Measurements from ENCODE around the gene EPHA4.
A peak's percentile ranks its signal among the peaks of the same experiment; 100 is the strongest.
"Not testable (repeated sequence)": the region's sequence is repeated elsewhere in the genome, so short reads cannot be mapped to it uniquely, and the experiment has no call there.

Gene EPHA4

GRCh38 chr2:221535824-221536223 is 36.3 kb downstream of the EPHA4 start:
- no peak for DNase-seq

GRCh38 chr2:221533299-221533698 is 38.8 kb downstream of the EPHA4 start:
- DNase-seq, result no peak

GRCh38 chr2:221532641-221533040 is 39.5 kb downstream of the EPHA4 start:
- no peak for DNase-seq

GRCh38 chr2:221530653-221531037 is 41.5 kb downstream of the EPHA4 start:
- DNase-seq, result no peak

GRCh38 chr2:221529943-221530652 is 42.0 kb downstream of the EPHA4 start:
- no peak for DNase-seq

DNA sequence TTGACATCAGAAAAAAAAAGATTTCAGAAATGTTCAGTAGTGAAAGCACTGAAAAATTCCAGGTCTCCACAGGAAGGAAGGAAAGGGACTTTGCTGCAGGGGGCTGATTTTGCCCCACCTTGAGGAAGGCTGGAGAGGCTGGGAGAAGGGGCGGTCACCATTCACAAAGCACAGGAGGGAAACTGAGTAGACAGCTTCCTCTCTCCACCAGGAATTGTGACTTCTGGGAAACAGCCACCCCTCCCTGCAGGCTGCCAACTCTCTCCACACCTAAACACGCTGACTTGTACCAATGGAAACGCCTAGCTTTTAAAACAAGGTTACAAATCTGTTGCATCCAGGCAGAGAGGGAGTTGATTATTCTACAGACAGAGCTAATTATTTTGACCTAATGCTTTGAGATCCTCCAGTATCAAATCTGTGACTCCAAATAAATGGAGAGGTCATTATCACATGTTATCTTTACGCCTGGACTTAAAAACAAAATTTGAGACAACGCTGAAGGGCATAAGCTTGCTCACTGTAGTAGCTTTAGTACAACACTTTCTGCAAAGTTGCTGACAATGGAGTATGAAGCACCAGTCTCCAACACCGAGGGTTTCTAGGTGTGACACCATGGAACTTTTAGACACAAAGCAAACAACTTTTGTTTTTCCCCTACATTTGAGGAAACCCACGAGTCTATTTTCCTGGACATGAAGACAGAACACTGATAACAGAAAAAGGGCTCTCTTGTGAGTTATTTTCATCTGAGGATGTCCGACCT is 42.7 kb downstream of the EPHA4 start:
- DNase-seq, result no peak

DNA sequence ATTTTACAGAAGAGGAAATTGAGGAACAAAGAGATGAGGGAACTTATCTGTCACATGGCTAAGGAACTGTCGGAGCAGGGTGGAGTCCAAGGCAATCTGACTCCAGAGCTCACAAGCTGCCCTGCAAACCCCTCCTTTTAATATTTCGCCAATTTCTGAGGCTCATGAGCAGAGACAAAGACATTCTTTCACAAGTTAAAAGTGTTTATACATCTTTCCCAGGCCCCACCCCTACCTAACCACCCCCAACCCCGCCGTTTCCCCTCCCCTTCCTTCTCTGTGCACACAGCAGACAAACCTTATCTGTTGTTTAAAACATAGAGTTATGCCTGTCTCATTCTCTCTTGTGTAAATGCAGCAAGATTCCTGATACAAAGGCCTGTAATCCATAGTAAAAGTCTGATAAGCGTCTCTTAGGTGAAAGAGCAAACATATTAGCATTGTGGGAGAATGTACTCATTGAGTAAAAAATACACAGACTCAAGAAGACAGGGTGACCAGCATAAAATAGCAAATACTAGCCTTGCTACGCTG is 44.3 kb downstream of the EPHA4 start:
- DNase-seq, result no peak

- DNase-seq, result no peak
Measured at GRCh38 chr2:221524158-221524557, 47.9 kb downstream of the EPHA4 start.

DNA sequence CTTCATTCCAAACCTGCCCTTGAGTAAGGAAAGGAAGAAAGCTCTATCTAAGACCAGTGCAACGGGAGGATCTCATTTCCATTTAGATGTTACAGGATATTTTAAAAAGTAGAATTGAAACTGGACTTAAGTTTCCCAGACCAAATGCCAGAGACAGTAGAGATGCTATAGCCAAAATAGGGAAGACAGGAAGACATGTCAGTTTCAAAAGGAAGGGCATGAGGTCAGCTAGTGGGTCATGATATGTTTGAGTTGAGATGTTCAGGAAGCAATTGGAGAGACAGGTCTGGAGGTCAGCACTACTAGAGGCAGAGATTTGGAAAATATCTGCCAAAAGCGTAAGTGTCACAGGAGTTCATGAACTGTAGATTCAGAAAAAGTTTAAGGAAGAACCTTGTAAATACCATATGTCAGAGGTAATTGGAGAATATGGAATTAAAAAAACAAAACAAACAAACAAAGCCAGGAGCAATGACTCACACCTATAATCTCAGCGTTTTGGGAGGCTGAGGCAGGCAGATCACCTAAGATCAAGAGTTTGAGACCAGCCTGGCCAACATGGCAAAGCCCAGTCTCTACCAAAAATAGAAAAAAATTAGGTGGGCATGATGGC is 50.8 kb downstream of the EPHA4 start:
- no peak for DNase-seq

GRCh38 chr2:221518935-221519625 is 53.0 kb downstream of the EPHA4 start:
- DNase-seq, result peak in 1 of 14 donors; percentile 69

GRCh38 chr2:221518201-221518934 is 53.7 kb downstream of the EPHA4 start:
- DNase-seq, result peak in 1 of 14 donors; percentile 49

GRCh38 chr2:221517696-221518151 is 54.4 kb downstream of the EPHA4 start:
- no peak for DNase-seq

- DNase-seq, result no peak
Measured at GRCh38 chr2:221517146-221517695, 54.9 kb downstream of the EPHA4 start.

DNA sequence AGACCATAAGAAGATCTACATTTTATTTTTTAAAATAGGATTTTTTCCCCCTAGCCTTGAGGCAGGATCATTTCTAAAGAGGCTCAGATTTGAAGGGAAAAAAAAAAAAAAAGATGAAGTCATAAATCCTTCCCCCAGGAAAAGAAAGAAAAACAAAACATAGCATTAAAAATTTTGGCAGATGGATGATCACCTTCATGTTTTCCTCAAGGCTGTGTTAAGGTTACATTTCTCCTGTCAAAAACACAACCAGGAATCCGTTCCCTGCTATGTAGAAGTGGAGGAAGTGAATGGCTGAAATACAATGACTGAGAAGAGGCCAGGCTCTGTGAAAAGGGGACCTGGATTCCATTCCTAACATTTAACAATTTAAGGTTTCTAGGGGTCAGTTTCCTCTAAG is 56.2 kb downstream of the EPHA4 start:
- no peak for DNase-seq

DNA sequence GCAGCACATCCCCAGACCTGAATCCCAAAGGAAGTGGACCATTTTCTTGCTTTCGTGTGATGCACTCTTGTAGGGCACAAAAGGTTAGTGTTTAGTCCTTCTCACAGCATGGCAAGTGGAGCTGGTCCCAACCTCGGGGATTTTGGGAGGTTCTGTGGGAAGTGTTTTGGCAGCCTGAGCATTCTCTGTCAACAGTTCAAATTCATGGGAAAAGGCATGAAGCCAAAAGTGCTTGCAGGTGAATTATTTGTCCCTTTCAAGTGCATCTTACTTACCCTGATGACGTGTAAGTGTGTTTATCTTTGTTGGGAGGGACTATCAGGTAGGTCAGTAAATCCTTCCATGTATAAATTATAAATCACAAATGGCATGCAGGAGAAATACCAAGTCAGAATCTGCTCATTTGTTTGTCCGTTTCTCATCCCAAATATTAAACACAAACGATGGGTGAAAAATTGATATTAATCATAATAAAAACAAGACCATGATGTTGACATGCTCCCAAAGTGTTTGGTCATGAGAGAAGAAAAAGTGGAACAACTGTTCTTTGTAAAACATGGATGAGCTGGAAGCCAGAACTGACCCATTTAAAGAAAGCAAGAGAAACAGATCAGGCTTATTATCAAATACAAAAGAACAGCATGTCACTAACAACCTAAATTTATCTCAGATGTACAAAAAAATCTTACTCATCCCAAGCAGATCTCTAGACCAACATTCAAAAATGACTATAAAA is 57.6 kb downstream of the EPHA4 start:
- DNase-seq, result peak in 1 of 14 donors; percentile 56

DNA sequence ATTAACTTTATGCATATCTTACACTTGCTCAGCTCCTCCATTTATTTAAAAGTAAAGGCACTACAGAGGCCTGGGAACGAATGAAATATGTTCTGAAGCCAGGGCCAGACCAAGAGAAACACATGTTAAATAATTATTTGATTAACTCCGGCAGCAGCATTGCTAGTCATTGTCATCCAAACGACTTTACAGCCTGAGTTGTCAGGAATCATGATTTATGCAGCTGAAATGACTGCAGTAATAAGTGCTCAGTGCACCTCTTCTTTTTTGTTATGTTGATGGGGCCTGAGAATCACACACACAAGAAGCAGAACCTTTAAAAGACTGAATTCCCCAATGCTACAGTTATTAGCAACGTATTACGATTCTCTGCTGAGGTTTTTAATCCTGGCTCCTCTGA is 58.9 kb downstream of the EPHA4 start:
- DNase-seq, result no peak

DNA sequence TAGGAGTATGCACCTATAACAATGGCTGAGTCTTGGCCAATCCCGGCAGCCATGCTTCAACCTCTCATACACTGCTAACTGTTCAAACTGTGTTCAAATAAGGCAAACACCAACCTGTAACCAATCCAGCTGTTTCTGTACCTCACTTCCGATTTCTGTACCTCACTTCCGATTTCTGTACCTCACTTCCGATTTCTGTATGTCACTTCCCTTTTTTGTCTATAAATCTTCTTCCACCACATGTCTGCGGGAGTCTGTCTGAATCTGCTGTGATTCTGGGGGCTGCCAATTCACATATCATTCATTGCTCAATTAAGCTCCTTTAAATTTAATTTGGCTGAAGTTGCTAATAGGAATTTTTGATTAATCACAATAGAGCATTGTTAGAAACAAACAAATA is 60.8 kb downstream of the EPHA4 start:
- not testable (repeated sequence) for DNase-seq

DNA sequence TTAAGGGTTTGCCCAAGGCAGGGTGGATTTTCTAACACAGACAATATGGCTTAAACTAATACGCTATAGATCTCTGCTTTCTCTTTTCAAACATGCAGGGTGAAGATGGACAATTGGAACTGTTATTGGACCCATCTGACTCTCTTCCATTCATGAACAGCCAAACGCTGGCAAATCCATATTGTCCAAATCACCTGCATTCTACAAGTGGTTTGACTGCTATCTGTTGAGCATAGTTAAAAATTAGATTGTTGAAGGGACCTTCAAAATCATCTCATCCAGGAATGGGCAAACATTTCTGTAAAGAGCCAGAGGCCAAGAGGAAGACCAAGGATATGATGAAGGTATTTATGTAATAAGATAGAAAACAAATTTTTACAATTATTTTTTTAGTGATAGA is 65.6 kb downstream of the EPHA4 start:
- DNase-seq, result no peak

GRCh38 chr2:221505605-221506004 is 66.5 kb downstream of the EPHA4 start:
- DNase-seq, result no peak

- no peak for DNase-seq
Measured at GRCh38 chr2:221504905-221505304, 67.2 kb downstream of the EPHA4 start.

DNA sequence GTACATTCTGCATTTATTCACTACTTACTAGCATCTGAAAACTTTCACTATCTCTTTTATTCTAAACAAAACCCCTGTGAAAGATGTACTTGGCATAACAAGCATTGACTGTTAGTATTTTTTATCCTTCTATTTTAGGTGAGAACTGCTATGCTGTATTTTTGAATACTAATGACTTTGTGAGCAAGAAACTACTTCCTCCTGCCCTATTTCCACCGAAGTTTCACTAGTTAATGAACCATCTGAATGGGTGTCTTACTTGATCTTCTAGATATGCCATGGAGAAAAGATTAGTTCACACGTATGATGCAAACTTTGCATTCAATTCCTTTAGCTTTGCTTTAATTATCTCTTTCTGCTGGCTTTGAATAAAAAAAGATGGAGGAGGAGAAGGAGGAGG is 68.1 kb downstream of the EPHA4 start:
- DNase-seq, result no peak
